HepG2 (cell line): ENCODE results near the gene DHTKD1. TPM values are rescaled to one million over a fixed set of nuclear protein-coding genes. Genes with fewer than 3 reads are reported as not detected.

Source experiments
- ATAC-seq: fragments of 200-7000 bp; cut with Tn5 transposase; 3 replicates; pipeline ENCODE4 v1.9.1; 2020; ENCODE audit warnings: mild to moderate bottlenecking, moderate library complexity
- BruUV-seq: library from RNA; stranded (reverse); fragments of 400-500 nt; replicated peaks from 2 replicates; lab custom pipeline; 2021; lab: Mats Ljungman, UMichigan
- CTCF ChIA-PET: fragments of 300-600 bp; formaldehyde crosslinking; extraction: SDS; loops from one replicate; lab custom pipeline; 2021; ENCODE audit warnings: low total read pairs, inconsistent platforms, low intra/inter-chr PET ratio; lab: Yijun Ruan, JAX
- POLR2A ChIA-PET: fragments of 350-600 bp; sonication (Branson Sonifier 250); formaldehyde crosslinking; loops from one replicate; lab custom pipeline; 2020; ENCODE audit warnings: antibody characterized with exemption, inconsistent platforms; lab: Yijun Ruan, JAX
- DNase-seq: peaks from one replicate; pipeline ENCODE4 v3.0.0-alpha.2; 2015; ENCODE audit warnings: low spot score
- FAIRE-seq: peaks from 3 replicates; lab custom pipeline; 2011; peaks lifted over from hg19 to GRCh38; lab: Jason Lieb, UNC
- H2AFZ ChIP-seq: one replicate; pipeline ENCODE4 v1.6.1; 2011; ENCODE audit warnings: low read length, inconsistent platforms
- H3K27ac ChIP-seq: fragments of 300-600 bp; 3 replicates; pipeline ENCODE4 v1.8.0; 2011; ENCODE audit warnings: mixed run types, mild to moderate bottlenecking, mixed read lengths, low read length, inconsistent platforms; ENCODE audit not compliant: insufficient read depth; ENCODE audit errors: extremely low read length
- H3K27me3 ChIP-seq, 2 experiments: fragments of 200-600 bp in 1 of 2; 2 replicates in 1 of 2; 3 replicates in 1 of 2; pipeline versions ENCODE4 v1.6.0 to v1.8.0; 2011; ENCODE audit warnings: low read length in 2 of 2, mild to moderate bottlenecking in 2 of 2, moderate library complexity in 2 of 2, inconsistent platforms in 1 of 2; ENCODE audit not compliant: insufficient read depth in 2 of 2, control insufficient read depth in 1 of 2
- H3K36me3 ChIP-seq, 2 experiments: fragments of 200-600 bp in 1 of 2; replicated peaks in 1 of 2; 2 replicates in 1 of 2; 3 replicates in 1 of 2; pipeline versions ENCODE4 v1.5.1 to v1.8.0; 2011; ENCODE audit warnings: low read length in 2 of 2, inconsistent platforms in 1 of 2; ENCODE audit not compliant: insufficient read depth in 2 of 2, control insufficient read depth in 1 of 2
- H3K4me1 ChIP-seq: 2 replicates; pipeline ENCODE4 v1.5.1; 2012; ENCODE audit warnings: low read length, inconsistent platforms; ENCODE audit not compliant: insufficient read depth
- H3K4me2 ChIP-seq: 2 replicates; pipeline ENCODE4 v1.6.0; 2011; ENCODE audit warnings: low read depth, low read length, inconsistent platforms
- H3K4me3 ChIP-seq, 3 experiments: fragments of 200-600 bp in 1 of 3; sonication (generic), shearing (Covaris generic) in 1 of 3; replicated peaks in 1 of 3; 2 replicates each; pipeline ENCODE4 v1.5.1; 2011 to 2016; ENCODE audit warnings: low read length in 3 of 3, inconsistent platforms in 2 of 3, low read depth in 2 of 3, mild to moderate bottlenecking in 2 of 3, control low read depth in 1 of 3, mixed read lengths in 1 of 3; ENCODE audit not compliant: insufficient read depth in 1 of 3
- H3K79me2 ChIP-seq: one replicate; pipeline ENCODE4 v1.6.1; 2011; ENCODE audit warnings: low read length, inconsistent platforms; ENCODE audit not compliant: insufficient read depth
- H3K9ac ChIP-seq: 2 replicates; pipeline ENCODE4 v1.6.0; 2011; ENCODE audit warnings: mild to moderate bottlenecking, low read depth, low read length, inconsistent platforms; ENCODE audit not compliant: insufficient read depth
- H3K9me3 ChIP-seq: 2 replicates; pipeline ENCODE4 v1.5.1; 2012; ENCODE audit warnings: mild to moderate bottlenecking, low read length
- H4K20me1 ChIP-seq: 2 replicates; pipeline ENCODE4 v1.6.0; 2011; ENCODE audit warnings: inconsistent platforms, mild to moderate bottlenecking, low read length, moderate library complexity; ENCODE audit not compliant: insufficient read depth
- FOXA3 ChIP-seq: IDR thresholded peaks from 2 replicates; pipeline ENCODE4 v1.6.1; 2016; ENCODE audit warnings: missing genetic modification reagents, missing compliant biosample characterization
- KLF6 ChIP-seq: IDR thresholded peaks from 2 replicates; pipeline ENCODE4 v1.8.0; 2016; ENCODE audit warnings: missing biosample characterization, missing genetic modification reagents
- NFIB ChIP-seq: sonication (generic); formaldehyde crosslinking; IDR thresholded peaks from 2 replicates; pipeline ENCODE4 v1.9.0; 2021; ENCODE audit warnings: missing genetic modification reagents, mild to moderate bottlenecking, borderline replicate concordance
- ZNF326 ChIP-seq: sonication (generic); formaldehyde crosslinking; IDR thresholded peaks from 2 replicates; pipeline ENCODE4 v1.4.0; 2020; ENCODE audit warnings: missing genetic modification reagents, borderline replicate concordance
- ZNF556 ChIP-seq: sonication (generic); formaldehyde crosslinking; IDR thresholded peaks from 2 replicates; pipeline ENCODE4 v1.4.0; 2020; ENCODE audit warnings: mild to moderate bottlenecking, missing genetic modification reagents, borderline replicate concordance
- WGBS: methylation state at CpG from one replicate; pipeline ENCODE4 v1.1.6; 2017; ENCODE audit warnings: low lambda C conversion rate; 5-methylcytosine and 5-hydroxymethylcytosine counted together
- in situ Hi-C: cut with HindIII; loops from 2 replicates; pipeline ENCODE4 v1.10.0; 2017; ENCODE audit warnings: low pct_unique_long_range_greater_than_20kb; ENCODE audit not compliant: extremely low pct_ligation_motif_present
- intact Hi-C: fragments of 100-400 bp; cut with micrococcal nuclease; formaldehyde crosslinking; loops from one replicate; pipeline ENCODE4 v1.10.0; 2022; ENCODE audit not compliant: unreplicated experiment
- polyA plus RNA-seq, 8 experiments: library from polyadenylated mRNA; depleted of rRNA in 3 of 8; stranded (reverse) in 7 of 8; unstranded in 1 of 8; fragments of >200 nt; fragmentation: Illumina TruSeq in 4 of 8; extraction: Trizol in 4 of 8; gene quantifications; 2 replicates each; pipeline versions ENCODE4 v1.2.1 to v1.2.3, GENCODE V29; 2011 to 2016; ENCODE audit warnings: low read depth in 4 of 8, missing spikeins in 1 of 8, mixed read lengths in 1 of 8; ENCODE audit not compliant: insufficient read depth in 1 of 8
- total RNA-seq, 5 experiments: library from RNA; depleted of rRNA; stranded (reverse); fragments of >200 nt; fragmentation: Illumina TruSeq; extraction: Trizol; gene quantifications; 2 replicates each; pipeline ENCODE4 v1.2.3, GENCODE V29; 2016; ENCODE audit warnings: low read depth in 1 of 5

Gene DHTKD1
- total and polyA plus RNA-seq, 2 of the 13 experiments (the other 11 are each of a cell fraction or from before 2014, with no cell fraction given): 9.6 to 14.1 TPM

GRCh38 chr10:12107781-12108180, 39.0 kb downstream of the DHTKD1 start:
- Histone ChIP-seq H3K4me1 (no peaks in the 10 kb centered on the region), H3K27ac (no peak overlapping the region), H3K79me2 (no peaks in the 10 kb centered on the region), H4K20me1 (no peaks in the 10 kb centered on the region), H3K27me3 (no peaks in the 10 kb centered on the region), H3K9me3 (no peaks in the 10 kb centered on the region), H3K9ac (no peak overlapping the region), H3K36me3 (peaks cover 4 to 23% of the 10 kb centered on the region in 2 experiments; a peak in 3 of 5 replicates), H2AFZ (no peak overlapping the region), H3K4me2 (no peak overlapping the region), H3K4me3 (no peak overlapping the region)
- no TSS peak for BruUV-seq
- intact Hi-C loops: no loop called here
- no peak for FAIRE-seq
- ATAC-seq: no peak
- TF ChIP-seq NFIB (no peak), FOXA3 (no peak), ZNF326 (CRISPR knock-in tag) (no peak)
- in situ Hi-C loops: no loop called here
- ChIA-PET CTCF (no interaction called here), POLR2A (no interaction called here)
- no peak for DNase-seq
- WGBS: 88% methylated on average over 14 of the region's 14 CpGs

DNA sequence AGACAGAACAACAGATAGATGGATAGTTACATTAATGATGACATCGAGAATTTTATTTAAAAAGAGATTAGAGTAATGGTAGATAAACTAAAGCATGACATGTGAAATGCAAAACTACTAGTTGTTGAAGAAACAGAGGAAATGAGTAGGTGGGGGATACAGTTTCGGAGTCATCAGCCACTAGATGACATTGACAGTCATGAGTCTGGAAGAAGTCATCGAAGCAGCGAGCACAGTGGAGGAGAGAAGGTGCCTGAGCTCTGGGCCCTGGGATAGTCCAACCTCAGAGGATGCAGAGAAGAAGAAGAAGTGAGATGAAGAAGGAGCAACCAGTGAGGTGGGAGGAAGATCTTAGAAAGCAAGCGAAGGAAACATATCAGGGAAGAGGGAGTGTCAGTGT, 40.5 kb downstream of the DHTKD1 start:
- Histone ChIP-seq H3K9ac (no peak overlapping the region), H2AFZ (no peak overlapping the region), H3K4me3 (no peak overlapping the region), H3K4me2 (no peak overlapping the region), H3K4me1 (no peaks in the 10 kb centered on the region), H3K27ac (no peak overlapping the region), H3K79me2 (no peaks in the 10 kb centered on the region), H3K36me3 (peaks cover 4 to 21% of the 10 kb centered on the region in 2 experiments; a peak in 3 of 5 replicates), H3K9me3 (no peaks in the 10 kb centered on the region), H4K20me1 (no peaks in the 10 kb centered on the region), H3K27me3 (no peaks in the 10 kb centered on the region)
- BruUV-seq: no TSS peak
- 95% methylated on average over 5 of the region's 5 CpGs for WGBS
- in situ Hi-C loops: no loop called here
- intact Hi-C loops: no loop called here
- TF ChIP-seq ZNF556 (CRISPR knock-in tag) (no peak), KLF6 (no peak)
- CTCF ChIA-PET: no interaction called here
- DNase-seq (no peak), ATAC-seq (no peak), FAIRE-seq (no peak)
- POLR2A ChIA-PET: no interaction called here
